Germinal center (tissue), 1 donor: ENCODE data around the gene NTRK3.

Source experiments
- DNase-seq: peaks from one replicate; pipeline ENCODE4 v3.0.0; 2012; ENCODE audit warnings: mixed read lengths, low spot score

NTRK3 gene

DNA sequence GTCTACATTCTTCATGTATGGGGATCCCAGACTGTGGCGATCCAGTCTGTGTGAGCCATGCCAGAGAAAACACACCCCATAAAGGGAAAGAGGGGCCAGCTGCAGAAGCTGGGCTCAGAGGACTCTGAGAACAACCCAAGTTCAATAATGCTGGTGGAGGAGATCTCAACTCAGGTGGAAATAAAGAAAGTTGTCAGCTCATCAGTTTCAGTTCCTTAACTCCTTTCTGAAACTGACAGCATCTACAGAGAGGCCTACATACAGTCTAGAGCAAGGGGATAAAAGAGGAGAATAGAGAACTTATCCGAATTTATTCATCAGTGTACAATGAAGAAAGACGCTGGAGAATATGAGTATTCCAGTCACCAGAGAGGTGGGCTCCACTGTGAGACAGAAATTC lies 77.0 kb downstream of the NTRK3 start:
- no peak for DNase-seq

DNA sequence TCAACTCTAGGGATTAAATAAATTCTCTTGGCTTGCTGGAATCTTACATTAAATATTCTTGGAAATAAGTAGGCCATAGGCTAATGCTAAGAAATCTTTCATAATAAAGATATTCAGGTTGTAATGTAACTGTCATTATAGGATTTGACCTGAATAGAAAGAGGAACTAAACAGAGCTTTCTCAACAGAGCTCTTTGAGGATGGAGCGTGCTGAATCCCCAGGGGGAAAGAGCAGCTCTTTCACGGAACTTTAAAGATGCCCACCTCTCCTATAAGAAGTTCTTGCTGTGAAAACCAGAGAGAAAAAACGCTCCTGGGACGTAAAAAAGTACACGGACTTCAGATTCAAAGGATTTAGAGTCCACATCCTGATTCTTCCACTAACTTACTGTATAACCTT lies 77.9 kb downstream of the NTRK3 start:
- DNase-seq: peak; percentile 14

DNA sequence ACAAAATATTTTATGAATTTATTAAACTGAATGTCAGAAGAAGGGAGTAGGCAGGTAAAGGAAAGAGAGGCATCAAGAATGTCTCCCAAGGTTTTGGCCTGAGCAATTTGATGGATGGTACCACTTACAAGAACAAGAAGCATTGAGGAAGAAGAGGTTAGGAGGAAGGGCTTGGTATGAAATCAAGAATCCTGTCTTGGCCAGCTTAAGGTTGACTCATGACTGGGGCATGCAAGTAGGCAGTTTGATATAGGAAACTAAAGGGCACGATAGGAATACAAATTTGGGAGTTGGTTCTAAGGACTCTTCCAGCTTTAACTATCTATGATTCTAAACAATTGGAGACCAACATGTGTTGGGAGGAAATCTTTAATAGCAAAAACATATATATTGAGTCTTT lies 79.1 kb downstream of the NTRK3 start:
- DNase-seq: no peak

GRCh38 chr15:88174571-88174970 lies 82.0 kb downstream of the NTRK3 start:
- DNase-seq: no peak

GRCh38 chr15:88166082-88166993 lies 90.2 kb downstream of the NTRK3 start:
- DNase-seq: peak; percentile 15

DNA sequence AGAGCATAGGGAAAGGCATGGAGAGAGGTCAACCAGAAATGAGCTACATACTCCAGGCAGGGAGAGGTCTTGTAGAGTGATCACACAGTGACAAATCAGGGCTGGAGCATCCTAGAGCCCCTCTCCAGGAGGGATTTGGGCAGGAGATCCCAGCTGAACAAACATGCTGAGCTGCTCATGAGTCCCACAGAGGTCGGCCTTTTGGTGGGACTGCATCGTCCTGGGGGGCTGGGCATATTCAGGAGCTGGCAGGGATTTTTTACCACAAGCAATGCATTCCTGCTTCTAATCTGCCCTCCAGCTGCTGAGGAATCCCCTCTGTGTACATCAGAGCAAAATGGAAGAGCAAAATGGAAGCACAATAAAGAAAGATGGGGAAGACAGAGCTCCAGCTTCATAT lies 94.9 kb downstream of the NTRK3 start:
- DNase-seq: no peak

GRCh38 chr15:88155310-88155709 lies 101.2 kb downstream of the NTRK3 start:
- no peak for DNase-seq

- no peak for DNase-seq
These were observed 103.9 kb downstream of the NTRK3 start for GRCh38 chr15:88152672-88153071.

- DNase-seq: no peak
These were observed 108.8 kb downstream of the NTRK3 start for GRCh38 chr15:88147760-88148159.

- DNase-seq: no peak
These were observed 111.5 kb downstream of the NTRK3 start for GRCh38 chr15:88144921-88145653.

- no peak for DNase-seq
These were observed 114.4 kb downstream of the NTRK3 start for GRCh38 chr15:88142121-88142520.

DNA sequence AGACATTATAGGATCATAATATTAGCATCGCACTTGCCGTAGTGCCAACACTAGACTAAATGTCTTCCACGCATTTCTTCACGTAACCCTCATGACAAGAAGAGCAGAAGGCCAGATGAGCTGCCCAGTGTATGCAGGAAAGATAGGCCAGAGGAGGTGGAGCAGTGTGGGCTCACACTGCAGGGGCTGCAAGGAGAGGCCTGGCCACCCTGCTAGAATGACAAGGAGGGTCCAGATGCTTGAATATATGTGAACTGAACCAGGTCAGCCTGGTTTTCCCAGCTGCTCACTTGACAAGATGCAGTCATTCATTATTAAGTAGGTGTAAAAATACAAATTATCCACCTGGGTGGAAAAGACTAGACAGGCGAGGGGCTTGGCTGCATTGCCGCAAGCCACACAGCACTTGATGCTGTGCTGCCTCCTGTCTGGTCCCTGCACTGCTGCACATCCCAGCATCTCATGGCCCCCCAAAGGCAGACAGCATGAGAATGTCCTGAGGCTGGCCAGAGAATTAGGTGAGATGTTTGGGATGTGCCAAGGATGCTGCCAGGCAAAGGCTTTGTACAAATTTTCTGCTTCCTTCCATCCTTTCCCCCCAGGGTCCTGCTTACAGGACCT lies 115.2 kb downstream of the NTRK3 start:
- no peak for DNase-seq

DNA sequence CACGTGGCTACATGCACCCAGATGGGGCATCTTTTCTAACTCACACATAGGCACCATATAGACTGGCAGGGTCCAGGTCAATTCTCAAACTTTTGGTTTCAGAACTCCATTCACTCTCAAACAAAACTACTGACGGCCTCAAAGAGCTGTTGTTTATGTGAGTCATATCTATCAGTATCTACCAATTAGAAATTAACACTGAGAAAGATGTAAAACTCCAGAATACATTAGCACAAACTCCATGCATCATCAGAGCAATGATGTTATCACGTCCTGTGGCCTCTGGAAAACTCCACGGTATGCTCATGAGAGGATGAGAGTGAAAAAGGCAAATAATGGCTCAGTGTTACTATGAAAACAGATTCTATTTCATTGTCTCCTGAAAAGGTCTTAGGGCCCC lies 116.1 kb downstream of the NTRK3 start:
- no peak for DNase-seq

- no peak for DNase-seq
These were observed 116.6 kb downstream of the NTRK3 start for GRCh38 chr15:88139936-88140335.

DNA sequence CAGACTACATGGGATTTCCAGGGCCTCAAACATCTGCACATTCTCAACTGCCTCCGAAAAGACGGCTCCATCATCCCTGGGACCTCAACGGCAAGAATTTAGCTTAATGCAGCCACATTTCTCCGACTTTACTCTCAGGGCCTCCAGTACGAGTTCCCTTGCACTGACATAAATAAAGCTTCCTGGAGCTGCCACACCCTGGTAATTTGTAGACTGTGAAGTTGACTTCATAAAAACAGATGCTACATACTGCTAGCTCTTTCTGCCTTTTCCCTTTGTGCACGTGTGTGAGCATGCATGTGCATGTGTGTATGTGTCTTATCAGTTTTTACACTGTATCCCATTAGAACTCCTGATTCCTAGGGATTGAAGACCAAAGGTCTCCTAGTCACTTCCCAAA lies 122.7 kb downstream of the NTRK3 start:
- no peak for DNase-seq

- DNase-seq: no peak
These were observed 124.0 kb downstream of the NTRK3 start for GRCh38 chr15:88132499-88132898.

GRCh38 chr15:88131937-88132336 lies 124.6 kb downstream of the NTRK3 start:
- no peak for DNase-seq

DNA sequence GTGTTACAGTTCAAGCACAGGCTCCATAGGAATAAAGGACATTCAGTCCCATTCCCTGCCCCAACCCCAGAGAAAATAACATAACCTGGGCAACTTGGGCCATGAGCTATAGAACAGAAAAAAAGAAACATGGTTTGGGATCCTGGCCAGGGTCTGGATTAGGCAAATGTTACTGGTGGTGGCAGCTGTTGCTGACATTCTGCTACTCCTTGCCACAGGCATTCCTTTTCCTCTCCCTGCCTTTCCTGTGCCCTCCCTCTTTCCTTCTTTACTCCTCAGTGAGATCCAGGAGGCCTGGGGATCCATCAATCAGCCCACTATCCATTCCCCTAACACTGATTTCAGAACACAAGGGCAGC lies 129.1 kb downstream of the NTRK3 start:
- no peak for DNase-seq

- DNase-seq: no peak
These were observed 129.7 kb downstream of the NTRK3 start for GRCh38 chr15:88126695-88127431.

DNA sequence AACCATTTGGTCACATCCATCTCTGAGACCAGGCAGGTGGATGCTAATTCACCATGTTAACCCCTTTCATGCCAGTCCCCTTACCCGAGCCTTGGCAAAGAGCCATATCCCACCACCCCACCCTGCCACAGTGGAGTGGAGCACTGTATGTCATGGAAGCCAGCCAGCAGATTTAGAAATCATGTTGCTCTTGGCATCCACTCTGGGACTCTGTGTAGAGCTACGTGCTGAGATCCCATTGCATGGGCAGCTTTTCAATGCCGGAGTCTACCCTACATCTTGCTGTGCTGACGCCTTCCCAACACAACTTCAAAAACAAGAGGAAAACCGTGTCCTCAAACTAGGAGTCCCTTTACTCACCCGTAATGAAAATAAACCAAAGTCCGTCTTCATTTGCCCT lies 131.0 kb downstream of the NTRK3 start:
- no peak for DNase-seq

- no peak for DNase-seq
These were observed 132.3 kb downstream of the NTRK3 start for GRCh38 chr15:88124199-88124598.

GRCh38 chr15:88121968-88122530 lies 134.5 kb downstream of the NTRK3 start:
- DNase-seq: no peak
